HL-60 (cell line): Measurements from ENCODE around the gene ANAPC15.

Experiments used
- DNase-seq, 2 experiments: peaks; one replicate each; pipeline ENCODE4 v3.0.0-alpha.2; 2010 to 2020; ENCODE audit warnings: low read depth in 1 of 2, low spot score in 1 of 2
- H3K27ac ChIP-seq: fragments of 250-450 bp; sonication (Bioruptor Pico); replicated peaks from 2 replicates; pipeline ENCODE4 v1.5.1; 2020; ENCODE audit warnings: mild to moderate bottlenecking, moderate library complexity
- H3K27me3 ChIP-seq: fragments of 250-450 bp; sonication (Bioruptor Pico); 2 replicates; pipeline ENCODE4 v1.5.1; 2021; ENCODE audit warnings: mild to moderate bottlenecking, moderate library complexity; ENCODE audit not compliant: insufficient read depth, poor library complexity, severe bottlenecking
- H3K4me3 ChIP-seq: replicated peaks from 2 replicates; pipeline ENCODE4 v1.5.1; 2011; ENCODE audit warnings: mild to moderate bottlenecking, control low read depth, low read length; ENCODE audit not compliant: insufficient read depth
- CTCF ChIP-seq: IDR thresholded peaks from one replicate; pipeline ENCODE4 v1.5.1; 2011; ENCODE audit warnings: low read length, control low read depth, inconsistent platforms; ENCODE audit not compliant: insufficient read depth
- GABPA ChIP-seq: IDR thresholded peaks from 2 replicates; pipeline ENCODE4 v1.6.1; 2012; ENCODE audit warnings: low read depth
- POLR2AphosphoS5 ChIP-seq: IDR thresholded peaks from 2 replicates; pipeline ENCODE4 v1.6.1; 2012; ENCODE audit warnings: low read depth
- REST ChIP-seq: IDR thresholded peaks from 2 replicates; pipeline ENCODE4 v1.6.1; 2012; ENCODE audit warnings: low read depth; ENCODE audit not compliant: insufficient replicate concordance
- SPI1 ChIP-seq: IDR thresholded peaks from 2 replicates; pipeline ENCODE4 v1.6.1; 2012; ENCODE audit warnings: low read depth, mild to moderate bottlenecking, borderline replicate concordance
- long read RNA-seq: library from polyadenylated mRNA; unstranded; transcript quantifications from one replicate; pipeline ENCODE4 v2.0.0, GENCODE V29; 2020

The ANAPC15 gene
- long read RNA-seq, partial matches to known transcripts, result 6 of 22 reads
- long read RNA-seq, other reads (novel, unspliced or antisense), result 9 of 22 reads

DNA sequence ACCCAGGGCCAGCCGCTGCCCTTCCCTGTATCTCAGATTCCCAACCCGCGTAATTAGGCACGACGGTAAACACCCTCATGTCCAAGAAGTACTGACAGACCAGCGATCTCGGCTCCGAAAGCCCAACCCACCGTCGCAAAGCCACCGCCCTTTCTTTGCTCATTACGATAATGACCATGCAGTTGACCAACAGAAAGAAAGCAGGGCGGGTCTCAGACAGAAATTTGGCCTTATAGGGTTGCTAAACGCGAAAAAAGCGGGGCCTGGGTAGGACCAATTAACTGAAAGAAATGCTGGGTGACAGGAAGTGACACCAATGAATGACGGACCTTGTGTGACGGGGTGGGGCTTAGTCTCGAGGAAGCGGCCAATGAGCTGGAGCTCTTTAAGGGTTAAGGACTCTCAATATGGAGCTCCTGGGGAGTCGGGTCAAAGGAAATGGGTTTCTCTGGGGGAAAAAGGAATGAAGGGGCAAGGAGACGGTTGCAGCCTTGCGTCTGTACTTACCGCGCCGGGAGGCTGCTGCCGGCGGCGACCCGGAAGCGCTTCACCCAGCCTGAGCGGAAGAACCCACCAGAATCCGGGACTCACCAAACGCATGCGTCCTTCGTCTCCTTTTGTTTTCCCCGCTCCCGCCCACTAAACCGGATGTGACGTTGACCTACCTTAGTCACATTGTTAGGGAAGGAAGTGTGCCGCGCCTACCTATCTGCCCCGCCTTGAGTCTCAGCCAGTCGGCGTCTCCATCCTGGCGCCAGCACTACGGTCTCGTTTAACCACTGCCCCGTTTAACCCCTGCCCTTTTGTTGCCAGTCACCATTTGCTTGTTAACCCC lies at the start of gene ANAPC15:
TSS of gene ANAPC15 (minus strand) at position 553 of the 835 bp plus-strand sequence. CDS start 1,419 bp downstream, outside the sequence.
- TF ChIP-seq REST (peak; percentile 29), SPI1 (peak; percentile 88; the same call in 1 of the 2 replicates), GABPA (peak; percentile 96), CTCF (no peak), POLR2AphosphoS5 (peak; percentile 99)
- Histone ChIP-seq H3K27me3 (no peaks in the 10 kb centered on the region), H3K4me3 (peak within 1 kb of the TSS; percentile 51), H3K27ac (peak within 1 kb of the TSS; percentile 99)
- DNase-seq, result peak; percentile 98 to 100

DNA sequence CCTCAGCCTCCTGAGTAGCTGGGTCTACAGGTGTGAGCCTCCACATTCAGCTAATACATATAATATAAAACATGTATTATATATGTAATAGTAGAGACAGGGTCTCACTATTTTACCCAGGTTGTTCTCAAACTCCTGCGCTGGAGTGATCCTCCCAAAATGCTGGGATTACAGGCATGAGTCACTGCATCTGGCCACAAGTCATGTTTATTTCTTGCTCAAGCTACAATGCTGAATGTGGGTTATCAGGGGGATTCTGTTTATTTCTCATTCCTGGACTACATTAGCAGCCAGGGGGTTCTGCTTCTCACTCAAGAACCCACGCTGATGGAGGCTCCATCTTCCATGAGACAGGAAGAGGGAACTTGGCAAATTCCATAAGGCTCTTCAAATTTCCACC lies 47.8 kb upstream of the ANAPC15 start:
- no peaks in the 10 kb centered on the region for H3K27me3 ChIP-seq
- no peak for TF ChIP-seq POLR2AphosphoS5
- no peak for TF ChIP-seq SPI1
- no peak for TF ChIP-seq CTCF
- no peak for TF ChIP-seq REST
- TF ChIP-seq GABPA, result no peak

DNA sequence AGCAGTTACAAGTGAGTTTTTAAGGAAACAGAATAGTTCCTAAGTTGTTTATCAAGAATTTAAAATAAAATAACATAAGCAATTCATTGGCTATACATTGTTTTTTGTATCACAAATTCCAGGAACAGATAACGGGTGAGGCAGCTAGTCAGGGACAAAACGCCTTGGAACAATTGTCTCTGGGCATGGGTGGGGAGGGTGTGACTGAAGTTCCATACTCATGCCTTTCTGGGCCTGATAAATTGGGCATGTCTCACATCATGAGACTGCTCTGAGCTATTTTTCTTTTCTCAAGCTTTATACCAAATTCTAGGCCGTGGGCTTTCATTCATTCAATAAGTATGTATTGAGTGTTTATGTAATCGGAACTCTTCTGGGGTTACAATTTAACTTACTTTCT lies 44.6 kb upstream of the ANAPC15 start:
- Histone ChIP-seq H3K4me3 (no peak overlapping the region), H3K27me3 (no peaks in the 10 kb centered on the region), H3K27ac (no peak overlapping the region)
- DNase-seq, result no peak
- TF ChIP-seq SPI1, result no peak
- TF ChIP-seq POLR2AphosphoS5, result no peak
- no peak for TF ChIP-seq REST
- no peak for TF ChIP-seq CTCF
- no peak for TF ChIP-seq GABPA

More for the DNA sequence above, 47.8 kb upstream of the ANAPC15 start:
- H3K4me3 ChIP-seq, result no peak overlapping the region
- no peak overlapping the region for H3K27ac ChIP-seq
- DNase-seq, result no peak
